ENCODE measurements around the gene VPS52.

DNA sequence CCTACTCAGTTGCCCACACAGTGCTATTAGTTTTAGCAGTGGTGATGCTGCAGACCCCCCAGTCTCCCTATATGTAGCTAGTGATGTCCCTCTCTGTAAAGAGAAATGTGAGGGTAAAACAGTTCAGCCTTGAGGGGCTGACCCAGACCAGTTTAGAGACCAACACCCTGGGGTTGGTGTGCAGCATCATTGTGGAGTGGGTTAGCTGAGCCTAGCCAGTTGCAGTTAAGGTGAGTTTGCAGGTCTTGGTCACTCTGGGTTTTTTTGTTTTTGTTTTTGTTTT is 4.8 kb upstream of the VPS52 start:
- TF ChIP-seq, protein P1, sequence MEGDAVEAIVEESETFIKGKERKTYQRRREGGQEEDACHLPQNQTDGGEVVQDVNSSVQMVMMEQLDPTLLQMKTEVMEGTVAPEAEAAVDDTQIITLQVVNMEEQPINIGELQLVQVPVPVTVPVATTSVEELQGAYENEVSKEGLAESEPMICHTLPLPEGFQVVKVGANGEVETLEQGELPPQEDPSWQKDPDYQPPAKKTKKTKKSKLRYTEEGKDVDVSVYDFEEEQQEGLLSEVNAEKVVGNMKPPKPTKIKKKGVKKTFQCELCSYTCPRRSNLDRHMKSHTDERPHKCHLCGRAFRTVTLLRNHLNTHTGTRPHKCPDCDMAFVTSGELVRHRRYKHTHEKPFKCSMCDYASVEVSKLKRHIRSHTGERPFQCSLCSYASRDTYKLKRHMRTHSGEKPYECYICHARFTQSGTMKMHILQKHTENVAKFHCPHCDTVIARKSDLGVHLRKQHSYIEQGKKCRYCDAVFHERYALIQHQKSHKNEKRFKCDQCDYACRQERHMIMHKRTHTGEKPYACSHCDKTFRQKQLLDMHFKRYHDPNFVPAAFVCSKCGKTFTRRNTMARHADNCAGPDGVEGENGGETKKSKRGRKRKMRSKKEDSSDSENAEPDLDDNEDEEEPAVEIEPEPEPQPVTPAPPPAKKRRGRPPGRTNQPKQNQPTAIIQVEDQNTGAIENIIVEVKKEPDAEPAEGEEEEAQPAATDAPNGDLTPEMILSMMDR (IDR thresholded peaks at IDR 0.05) = no peak
- no peak for TF ChIP-seq POLR2A (IDR thresholded peaks at IDR 0.05)
